HPDE6-E6E7 (cell line): Measurements from ENCODE around the gene KLK14.

Experiments
- DNase-seq: peaks from one replicate; pipeline ENCODE4 v3.0.0; 2011; ENCODE audit warnings: missing footprints; ENCODE audit errors: extremely low spot score

KLK14 gene

DNA sequence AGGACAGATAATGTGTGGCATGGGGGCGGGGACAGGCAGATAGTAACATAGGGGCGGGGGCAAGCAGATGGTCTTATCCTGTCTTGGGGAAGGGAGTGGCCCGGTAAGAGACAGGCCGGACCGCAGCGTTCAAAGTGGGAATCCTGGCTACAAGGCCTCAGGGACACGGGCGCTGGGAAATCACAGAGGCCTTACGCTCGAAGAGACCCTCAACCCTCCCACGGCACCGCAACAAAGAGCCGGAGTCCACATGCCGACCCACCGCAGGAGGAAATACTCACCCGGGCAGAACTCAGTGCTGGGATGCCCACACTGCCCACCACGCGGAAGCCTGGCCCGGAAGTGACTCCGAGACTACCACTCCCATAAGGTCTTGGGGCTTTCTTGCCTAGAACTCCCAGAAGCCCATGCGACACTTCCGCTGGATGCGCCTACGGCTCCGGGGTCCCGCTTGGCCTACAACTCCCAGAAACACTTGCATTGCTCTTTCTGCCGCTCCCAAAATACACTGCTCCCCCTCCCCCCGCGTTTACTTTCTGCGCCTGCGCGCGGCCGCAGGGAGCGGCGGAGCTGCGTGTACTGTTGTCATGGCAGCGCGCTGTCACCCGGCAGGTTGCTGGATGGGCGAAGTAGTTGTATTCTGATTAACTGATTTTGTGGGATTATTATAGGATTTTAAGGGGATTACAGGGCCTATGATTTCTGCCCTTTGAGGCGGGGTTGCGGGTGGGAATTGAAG lies 25.5 kb upstream of the KLK14 start, which contains the start of gene CTU1:
Gene CTU1 (minus strand): TSS at position 344 of the 739 bp plus-strand sequence. CDS start 3,840 bp downstream, outside the sequence.
- DNase-seq, result peak; percentile 98

DNA sequence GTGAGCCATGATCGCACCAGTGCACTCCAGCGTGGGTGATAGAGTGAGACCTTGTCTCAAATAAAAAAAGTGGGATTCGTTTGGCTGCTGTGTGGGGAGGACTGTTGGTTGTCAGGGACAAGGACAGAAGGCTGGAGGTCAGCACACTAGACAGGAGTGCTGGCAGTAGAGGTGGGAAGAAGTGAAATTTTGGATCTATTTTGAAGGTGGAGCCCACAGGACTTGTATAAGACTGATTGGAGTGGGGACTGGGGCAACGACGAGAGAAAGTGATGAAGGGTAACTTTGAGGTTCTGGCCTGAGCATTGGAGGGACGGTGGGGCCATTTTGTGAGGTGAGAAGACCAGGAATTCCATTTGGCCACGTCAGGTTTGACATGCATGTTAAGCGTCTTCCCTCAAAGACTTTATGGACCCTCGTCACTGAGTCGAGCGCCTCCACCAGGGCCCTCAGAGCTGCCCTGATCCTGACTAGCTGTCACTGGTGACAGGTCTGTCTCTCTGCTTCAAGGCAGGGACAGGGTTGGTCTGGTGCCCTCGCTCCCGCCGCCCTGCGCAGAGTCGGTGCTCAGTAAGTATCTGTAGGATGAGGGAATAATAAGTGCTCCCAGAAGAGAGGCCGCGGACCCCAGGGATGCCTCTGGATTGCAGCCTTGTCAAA lies 24.8 kb upstream of the KLK14 start:
- no peak for DNase-seq

GRCh38 chr19:51103926-51104341 lies 21.2 kb upstream of the KLK14 start:
- no peak for DNase-seq

DNA sequence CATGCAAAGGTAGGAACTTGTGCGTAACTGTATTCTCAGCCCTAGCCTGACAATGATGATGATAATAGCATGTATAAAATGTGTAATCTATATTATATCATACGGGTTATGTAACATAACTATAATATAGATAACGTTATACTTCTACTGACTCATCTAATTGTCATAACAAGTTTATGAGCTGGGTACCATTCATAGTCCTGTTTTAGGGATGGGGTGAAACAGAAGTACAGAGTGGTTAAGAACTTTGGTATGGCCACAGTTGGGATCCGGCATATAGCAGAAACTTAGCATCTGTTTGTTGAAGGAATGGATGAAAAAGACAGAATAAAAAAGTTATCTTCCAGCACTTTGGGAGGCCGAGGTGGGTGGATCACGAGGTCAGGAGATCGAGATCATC lies 20.3 kb upstream of the KLK14 start:
- no peak for DNase-seq

DNA sequence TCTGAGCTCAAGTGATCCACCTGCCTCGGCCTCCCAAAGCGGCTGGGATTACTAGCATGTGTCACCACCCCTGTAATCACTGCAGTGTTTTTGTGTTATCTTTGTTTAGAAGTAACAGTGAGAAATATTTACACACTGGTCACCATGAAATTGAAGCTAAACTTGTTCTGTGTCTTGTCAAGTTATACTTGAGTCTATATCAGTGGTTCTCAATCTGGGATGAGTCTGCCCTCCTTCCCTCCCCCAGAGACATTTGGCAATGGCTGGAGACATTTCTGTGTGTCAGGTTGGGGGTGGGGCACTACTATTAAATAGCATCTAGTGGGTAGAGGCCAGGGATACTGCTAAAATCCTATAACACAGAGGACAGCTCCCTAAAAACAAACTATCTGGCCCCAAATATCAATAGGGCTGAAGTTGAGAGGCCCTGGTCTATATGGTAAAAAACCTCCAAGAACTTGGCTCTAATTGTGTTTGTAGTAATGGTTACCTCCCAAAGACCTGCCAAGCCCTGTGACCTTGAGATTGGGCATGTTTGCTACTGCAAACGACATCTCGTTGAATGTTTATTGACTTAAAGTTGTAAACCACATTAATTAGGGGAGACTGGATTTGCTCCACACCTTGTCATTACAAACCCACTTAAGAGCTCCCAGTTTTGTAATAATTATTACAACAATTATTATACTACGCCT lies 18.6 kb upstream of the KLK14 start:
- no peak for DNase-seq

GRCh38 chr19:51100601-51101000 lies 17.9 kb upstream of the KLK14 start:
- no peak for DNase-seq

- no peak for DNase-seq
Measured at GRCh38 chr19:51099047-51099382, 16.3 kb upstream of the KLK14 start.

DNA sequence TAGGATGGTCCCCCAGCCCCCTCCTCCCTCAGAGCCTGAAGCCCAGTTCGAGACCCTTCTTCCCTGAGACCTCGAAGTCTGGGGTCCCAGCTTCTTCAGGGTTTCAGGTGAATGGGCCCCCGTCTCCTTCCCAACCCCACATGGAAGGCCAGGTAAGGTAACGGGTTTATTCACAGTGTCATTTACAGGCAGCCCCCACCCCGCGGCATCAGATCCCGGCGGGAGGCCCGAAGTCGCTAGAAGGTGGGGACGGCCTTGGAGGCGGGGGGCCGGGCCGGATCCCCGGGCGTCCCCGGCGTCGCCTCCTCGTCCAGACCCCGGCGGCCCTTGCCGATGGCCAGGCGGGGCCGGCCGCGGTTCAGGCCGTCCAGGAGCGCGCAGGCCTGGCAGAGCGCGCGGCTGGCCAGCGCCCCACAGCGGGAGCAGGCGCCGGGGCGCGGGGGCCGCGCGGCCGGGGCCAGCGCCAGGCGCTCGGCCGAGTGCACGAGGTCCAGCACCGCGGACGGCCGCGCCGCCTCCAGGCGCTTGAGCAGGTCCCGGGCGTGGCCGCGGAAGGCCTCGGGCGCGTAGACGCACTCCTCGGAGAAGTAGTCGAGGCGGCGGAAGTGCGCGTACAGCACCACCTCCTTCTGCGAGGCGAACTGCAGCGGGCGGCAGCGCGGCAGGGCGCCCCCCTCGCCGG lies 15.8 kb upstream of the KLK14 start:
- DNase-seq, result no peak

GRCh38 chr19:51097796-51098195 lies 15.1 kb upstream of the KLK14 start:
- DNase-seq, result no peak

DNA sequence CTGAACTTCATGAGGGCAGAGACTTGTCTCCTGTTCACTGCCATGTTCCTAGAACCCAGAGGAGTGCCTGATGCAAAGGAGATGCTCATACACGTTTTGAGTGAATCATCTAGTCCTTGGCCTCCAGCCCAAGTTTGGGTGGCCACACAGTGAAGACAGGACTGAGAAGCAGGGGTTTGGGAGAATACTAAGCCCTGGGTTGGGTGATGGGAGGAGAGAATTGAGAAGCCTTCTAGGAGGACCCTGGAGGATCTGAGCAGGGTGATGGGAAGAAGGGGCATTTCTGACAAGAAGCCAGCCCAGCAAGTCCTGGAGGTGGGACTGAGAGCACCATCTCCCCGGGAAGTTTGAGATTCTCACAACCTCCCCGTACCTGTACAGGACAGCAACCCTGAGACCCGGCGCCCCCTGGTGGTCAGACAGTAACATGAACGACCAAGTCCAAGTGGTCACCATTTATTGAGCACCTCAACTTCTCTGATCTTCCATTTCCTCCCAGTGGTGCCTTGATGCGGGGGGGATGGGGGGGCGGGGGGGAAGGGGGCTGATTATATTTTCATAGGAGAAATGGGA lies 14.6 kb upstream of the KLK14 start:
- DNase-seq, result peak; percentile 73

DNA sequence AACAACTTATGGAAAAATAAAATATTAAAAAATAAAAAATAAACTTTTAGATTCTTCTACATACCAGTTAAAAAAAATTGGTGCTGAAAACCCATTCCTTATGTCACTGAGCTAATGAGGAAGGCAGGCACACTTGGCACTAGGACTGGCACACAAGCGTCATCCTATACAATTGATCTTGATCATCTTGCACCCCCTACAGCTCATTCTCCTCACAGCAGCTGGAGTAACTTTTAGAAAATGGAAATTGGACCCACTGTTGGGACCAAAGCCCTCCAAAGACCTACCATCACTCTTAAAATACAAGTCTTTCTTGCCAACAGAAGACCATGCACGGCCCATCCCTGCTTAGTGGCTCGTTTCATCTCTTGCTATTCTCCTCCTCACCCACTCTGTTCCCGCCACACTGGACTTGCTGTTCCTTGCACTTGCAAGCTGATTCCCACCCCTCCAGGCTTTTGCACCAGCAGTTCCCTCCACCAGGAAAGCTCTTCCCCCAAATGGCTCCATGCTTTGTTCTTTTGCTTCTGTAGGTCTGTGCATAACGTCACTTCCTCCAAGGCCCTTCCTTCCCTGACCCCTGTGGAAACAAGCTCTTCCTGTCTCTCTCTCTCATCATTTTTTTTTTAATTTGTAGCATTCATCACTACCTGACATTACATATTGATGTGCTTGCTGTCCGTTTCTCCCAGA lies 13.9 kb upstream of the KLK14 start:
- no peak for DNase-seq

DNA sequence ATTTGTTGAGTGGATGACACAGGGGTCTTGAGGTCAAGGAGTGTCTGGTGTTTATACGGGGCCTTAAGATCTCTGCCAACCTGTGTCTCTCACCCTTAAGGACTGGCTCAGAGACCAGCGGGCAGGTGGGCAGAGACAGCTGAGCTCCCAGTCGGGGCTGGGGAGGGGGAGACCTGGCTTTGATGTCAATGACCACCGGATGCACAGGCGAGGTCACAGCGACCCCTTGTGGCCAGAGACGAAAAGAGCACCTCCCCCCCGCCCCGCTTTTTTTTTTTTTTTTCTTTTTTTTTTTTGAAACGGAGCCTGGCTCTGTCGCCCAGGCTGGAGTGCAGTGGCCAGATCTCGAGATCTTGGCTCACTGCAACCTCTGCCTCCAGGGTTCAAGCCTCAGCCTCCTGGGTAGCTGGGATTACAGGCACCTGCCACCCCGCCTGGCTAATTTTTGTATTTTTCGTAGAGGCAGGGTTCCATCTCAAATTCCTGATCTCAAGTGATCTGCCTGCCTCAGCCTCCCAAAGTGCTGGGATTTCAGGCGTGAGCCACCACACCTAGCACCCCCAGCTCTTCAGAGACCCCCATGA lies 12.1 kb upstream of the KLK14 start:
- no peak for DNase-seq

- DNase-seq, result no peak
Measured at GRCh38 chr19:51093510-51094345, 11.0 kb upstream of the KLK14 start.

DNA sequence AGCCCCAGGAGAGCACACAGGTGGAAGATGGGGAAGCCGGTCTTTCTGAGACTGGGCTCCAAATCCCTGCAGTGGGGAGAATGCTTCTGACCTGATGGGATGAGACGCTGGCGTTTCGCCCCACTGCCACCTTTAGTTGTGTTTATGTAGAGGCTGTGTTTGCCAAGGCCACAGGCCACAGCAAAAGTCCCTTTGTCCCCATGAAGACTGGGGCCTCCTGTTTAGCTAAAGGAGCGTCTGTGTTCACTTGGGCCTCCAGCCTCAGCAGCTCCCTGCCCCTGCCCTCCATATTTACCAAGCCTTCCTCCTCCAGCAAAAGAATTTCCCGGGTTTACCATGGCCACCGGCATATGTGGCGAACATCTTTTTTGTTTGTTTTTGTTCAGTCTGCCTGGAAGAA lies 10.4 kb upstream of the KLK14 start:
- no peak for DNase-seq

DNA sequence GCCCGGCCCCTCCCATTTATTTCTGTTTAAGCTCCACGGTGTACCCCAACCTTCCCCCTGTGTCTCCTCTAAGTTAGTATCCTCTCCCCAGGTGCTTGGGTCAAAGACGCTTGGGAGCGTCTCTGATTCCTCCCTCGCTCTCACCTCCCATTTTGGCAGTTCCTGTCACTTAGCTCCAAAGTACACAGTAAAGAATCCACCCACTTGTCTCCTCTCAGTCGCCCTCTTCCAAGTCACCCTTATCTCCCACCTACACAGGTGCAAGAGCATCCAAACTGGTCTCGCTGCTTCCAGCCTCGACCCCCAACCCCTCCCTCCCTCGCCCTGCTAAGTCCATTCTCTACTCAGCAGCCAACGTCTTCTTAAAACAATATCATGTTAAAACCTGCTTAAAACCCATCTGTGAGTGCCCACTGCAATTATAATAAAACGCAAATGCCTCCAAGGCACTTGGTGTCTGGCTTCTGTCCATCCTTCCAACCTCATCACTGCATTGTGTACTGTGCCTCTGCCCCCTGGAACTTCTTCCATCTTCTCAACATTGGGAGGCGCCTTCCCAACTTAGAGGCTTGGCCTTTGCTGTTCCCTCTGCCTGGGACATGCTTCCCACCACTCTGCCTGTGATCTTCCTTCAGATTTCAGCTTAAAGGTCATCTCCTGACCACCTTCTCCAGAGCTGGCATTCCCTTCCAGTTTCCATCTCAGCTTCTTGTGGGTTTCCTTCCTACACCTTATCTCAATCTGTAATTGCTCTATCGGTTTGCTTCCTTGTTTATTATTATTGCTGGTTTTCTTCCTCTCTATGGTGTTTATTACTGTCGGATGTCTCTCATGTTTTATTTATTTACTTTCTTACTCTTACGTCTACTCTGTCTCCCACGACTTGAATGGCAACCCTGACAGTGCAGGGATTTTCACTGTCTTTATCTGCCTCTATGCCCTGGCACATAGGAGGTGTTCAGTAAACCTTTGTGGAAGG lies 9.5 kb upstream of the KLK14 start:
- no peak for DNase-seq

- DNase-seq, result no peak
Measured at GRCh38 chr19:51091126-51091525, 8.4 kb upstream of the KLK14 start.

- no peak for DNase-seq
Measured at GRCh38 chr19:51090471-51090870, 7.8 kb upstream of the KLK14 start.

- DNase-seq, result no peak
Measured at GRCh38 chr19:51089786-51090185, 7.1 kb upstream of the KLK14 start.
